HG03135 (cell line): Measurements from ENCODE around the gene SCN7A.

Experiments
- ATAC-seq: cut with Tn5 transposase; IDR thresholded peaks from one replicate; pipeline ENCODE4 v1.9.1; 2021; ENCODE audit warnings: mild to moderate bottlenecking, moderate library complexity; ENCODE audit not compliant: unreplicated experiment

Gene SCN7A

DNA sequence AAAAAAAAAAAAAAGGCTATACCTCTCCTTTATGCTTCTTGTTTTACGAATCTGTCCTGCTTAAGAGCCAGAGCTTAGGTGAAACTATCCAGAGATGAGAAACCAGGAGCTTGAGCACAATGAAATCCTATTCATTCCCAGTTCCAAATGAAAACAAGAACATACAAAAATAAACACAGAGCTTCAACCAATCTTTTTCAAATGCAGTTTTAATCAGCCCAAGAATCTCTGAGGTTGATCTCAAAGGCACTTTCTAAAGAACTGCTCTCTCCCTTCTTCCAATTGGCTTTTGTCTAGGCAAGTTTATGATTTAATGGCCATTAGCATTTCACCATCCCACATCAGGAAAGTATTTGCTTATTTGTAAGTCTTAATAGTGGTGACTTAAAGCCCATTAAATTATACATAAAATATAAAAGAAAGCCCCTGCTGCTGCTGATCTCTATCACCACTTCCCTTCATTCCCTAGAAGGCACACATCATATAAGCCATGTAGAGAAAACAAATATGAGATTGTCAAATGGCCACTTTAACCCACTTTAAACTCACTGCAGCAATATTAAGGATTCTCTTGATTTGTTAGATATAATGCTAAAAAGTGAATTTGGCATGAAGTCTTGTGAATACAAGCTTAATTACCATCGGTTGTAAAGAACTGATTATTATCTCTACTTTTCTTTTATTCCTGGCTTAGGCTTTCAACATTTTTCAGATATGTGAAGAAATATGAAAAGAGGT, 89.0 kb downstream of the SCN7A start:
- no peak for ATAC-seq

DNA sequence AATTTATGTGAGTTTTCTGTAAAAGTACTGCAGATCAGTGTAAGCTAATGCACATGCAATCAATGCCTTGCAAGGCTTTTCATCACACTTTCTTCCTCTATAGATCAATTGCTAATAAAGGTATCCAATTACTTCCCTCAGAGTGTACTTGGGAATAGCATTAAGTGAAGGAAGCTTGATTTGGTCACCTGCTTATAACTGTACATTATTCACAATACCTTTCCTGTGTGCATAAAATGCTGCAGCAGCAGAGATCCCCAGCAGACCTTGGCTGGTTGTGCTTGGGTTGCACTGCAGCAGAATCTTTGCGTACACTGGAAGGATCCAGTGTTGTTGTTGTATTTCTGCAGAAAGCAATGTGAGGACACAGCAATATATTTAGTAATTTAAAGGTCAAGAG, 99.8 kb downstream of the SCN7A start:
- no peak for ATAC-seq

DNA sequence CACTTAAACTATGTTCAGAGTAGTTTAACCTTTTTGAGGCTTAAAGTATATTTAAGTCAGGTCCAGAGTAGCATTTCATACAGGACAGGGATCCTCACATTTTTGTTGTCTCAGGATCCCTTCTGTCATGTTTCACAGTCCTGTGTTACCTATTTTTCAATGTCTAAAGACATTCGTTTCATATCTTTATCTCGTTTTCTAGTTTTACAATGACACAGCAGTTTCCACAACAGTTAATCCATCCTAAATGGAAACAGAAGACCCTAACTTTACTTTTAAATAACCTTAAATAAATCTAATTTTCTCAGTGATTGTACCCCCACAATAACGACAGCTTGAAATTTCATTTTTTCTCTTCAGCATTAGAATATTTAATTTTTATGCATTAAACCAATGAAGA, 101.0 kb downstream of the SCN7A start:
- ATAC-seq: no peak

DNA sequence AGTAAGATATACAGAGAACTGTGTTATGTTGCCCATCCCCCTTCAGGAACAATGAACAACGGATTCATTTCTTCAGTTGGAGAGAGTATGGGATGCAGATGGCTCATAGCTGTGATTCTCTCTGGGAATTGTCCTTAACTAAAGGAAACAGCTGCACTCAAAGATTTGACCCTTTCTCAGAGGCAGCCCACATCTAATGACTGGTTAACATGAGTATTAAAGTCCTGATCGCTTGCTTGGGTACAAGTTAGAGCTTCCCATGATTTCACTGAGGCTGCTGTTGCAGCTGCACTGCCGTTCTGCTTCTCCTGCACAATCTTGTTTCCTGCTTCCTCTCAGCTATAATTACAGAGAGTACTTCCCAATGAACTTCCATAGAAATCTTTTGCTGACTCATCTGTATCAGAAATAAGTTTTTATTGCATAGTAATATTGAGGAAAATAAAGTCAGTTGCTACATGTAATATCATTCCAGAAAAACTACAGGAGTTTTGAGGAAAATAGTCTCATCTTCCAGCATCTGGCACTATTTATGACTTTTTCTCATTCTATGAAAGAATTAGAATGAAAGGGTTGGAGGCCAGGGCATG, 105.5 kb downstream of the SCN7A start:
- no peak for ATAC-seq

DNA sequence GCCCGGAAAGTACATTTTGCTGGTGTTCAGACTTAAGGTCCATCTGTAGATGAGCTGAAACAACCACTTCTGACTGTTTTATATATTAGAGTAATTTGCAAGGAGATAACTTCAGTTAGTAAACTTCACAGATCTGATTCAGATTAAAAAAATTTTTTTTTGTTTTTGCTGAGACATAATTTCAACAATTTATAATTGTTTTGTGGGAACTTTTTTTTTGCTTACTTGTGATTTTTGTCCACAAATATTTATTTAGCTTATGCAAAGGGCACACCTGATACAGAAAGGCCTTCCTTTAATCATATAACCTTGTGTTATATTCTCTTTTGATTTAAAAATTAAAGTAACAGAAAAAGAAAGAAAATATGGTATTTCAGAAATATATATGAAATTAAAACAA, 108.7 kb downstream of the SCN7A start:
- ATAC-seq: no peak

DNA sequence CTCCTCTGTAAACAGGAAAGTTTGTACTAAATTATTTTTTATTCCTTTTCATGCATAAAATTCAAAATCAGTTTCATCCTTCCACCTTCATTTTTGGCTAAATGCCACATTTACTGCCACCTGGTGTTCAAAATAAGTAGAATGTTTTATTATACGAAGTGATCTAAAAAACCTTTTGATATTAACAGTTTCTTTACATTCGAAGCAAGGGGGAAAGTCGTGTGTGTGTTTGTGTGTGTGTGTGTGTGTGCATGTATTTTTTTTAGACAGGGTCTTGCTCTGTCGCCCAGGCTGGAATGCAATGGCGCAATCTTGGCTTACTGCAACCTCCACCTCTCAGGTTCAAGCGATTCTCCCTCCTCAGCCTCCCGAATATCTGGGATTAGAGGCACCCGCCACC, 109.3 kb downstream of the SCN7A start:
- ATAC-seq: no peak

DNA sequence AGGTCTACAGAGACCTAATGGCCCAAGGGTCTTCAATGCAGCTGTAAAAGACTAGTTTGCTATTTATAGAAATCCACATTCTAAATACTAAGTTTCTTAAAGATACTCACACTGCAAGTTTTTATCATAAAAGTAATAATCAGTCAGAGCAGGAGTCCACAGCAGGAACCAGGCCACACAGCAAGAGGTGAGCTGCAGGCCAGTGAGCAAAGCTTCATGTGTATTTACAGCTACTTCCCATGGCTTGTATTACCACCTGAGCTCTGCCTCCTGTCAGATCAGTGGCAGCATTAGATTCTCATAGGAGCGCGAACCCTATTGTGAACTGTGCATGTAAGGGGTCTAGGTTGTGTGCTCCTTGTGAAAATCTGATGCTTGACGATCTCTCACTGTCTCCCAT, 111.6 kb downstream of the SCN7A start:
- ATAC-seq: no peak

DNA sequence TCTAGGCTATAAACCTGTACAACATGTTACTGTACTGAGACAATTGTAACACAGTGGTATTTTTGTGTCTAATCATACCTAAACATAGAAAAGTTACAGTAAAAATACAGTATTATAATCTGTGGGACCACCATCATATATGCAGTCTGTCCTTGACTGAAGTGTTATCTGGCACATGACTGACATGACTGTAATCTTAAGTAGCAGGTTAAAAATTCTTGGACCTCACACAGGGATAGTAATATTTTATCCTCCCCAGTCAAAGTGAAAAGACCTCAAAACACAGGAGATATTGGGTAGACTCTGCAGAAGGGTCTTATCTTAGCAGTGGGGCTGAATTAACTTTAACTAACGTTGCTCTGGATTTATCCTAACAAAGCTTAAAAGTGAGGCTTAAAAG, 113.4 kb downstream of the SCN7A start:
- no peak for ATAC-seq

DNA sequence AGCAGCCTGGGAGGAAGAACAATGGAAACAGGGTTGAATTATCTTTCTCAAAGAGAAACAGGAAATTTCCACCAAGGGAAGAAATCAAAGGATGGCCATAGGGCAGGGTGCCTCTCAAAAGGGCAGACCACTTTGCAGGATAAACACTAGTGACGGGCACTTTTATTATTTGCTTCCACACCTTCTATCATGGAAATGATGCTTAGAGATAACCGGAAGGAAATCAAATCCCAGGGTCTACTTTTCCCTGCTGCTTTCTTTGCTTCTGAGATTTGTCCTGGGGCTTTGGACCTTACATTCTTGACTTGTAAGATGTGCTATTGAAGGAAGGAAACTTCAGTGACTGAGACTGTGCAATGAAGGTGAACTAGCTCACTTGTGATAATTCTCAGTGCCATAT, 117.2 kb downstream of the SCN7A start:
- ATAC-seq: no peak

DNA sequence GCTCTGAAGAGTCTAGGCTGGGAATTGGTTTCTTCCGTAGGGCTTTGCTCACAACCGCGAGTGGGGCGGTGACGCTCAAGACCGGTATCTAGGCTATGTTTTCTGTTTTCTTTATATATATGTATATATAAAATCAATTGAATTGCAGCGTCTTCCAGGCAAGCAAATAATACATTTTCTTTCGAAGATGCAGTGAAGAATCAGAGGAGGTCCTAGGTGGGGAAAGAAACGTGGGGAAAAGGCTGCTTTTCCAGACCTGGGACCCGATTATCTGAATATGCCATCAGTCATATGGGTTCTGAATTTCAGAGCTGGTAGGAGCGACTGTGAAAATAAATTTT, 117.6 kb downstream of the SCN7A start:
- ATAC-seq: no peak

DNA sequence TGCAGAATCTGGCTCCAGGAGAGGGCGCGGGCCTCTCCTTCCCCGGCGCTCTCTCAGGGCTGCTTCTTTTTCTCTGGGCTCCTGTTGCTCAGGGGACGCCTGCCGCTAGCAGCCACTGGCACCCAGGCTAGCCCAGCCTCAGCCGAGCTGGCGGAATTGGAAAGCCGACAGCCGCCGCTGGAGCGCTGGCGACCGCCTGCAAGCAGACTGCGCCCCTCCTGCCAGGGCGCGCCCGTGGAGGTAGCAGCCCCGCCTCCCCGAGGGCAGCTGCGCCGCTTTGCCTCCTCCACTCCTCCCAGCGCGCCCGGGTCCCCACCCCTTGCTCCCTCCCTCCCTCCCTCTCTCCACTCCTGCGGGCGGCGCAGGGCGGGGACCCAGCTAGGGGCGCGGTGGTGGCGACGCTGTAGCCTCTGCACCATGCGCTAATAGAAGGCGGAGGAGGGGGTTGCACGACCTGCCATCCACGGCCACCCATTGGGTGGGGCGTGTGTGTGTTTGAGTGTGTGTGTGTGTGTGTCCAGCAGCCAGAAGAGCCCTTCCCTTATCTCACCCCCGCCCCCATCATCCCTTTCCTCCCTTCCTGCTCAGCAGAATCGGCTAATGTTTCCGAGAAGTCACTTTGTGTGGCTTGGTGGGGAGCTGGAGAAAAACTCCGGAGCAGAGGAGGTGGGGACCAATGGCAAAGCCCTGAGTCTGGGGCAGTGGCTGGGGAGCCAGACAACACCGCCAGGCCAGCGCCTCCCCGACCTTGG, 118.1 kb downstream of the SCN7A start, which contains the start of gene SCN9A:
SCN9A (minus strand) TSS at position 209 of the 752 bp plus-strand sequence. CDS start 64,188 bp downstream, outside the sequence.
- peak; percentile 53 for ATAC-seq

DNA sequence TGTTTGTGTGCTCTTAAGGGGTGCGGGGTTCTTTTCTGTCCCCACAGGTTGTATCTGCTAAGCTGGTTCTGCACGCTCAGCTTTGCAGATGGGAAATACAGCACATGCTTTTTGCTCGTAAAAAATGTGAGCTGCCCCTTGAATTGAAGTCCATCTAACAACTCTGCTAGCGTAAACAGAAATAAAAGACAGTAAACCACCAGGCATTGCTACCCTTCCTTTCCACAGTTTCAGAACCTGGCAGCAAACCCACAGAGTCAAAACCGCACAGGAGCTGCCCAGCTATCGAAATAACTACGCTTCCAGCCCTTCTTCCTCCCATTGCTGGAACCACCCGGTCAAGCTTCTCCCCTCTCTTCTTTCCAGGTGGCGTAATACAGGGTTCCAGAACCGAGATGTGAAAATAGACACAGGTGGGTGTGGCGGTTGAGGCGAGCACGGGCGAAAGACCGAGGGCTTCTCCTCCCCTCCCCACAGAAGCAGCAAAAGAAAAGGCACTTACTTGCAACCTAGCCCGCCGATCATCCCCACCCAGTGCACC, 118.8 kb downstream of the SCN7A start:
- ATAC-seq: peak; percentile 40

DNA sequence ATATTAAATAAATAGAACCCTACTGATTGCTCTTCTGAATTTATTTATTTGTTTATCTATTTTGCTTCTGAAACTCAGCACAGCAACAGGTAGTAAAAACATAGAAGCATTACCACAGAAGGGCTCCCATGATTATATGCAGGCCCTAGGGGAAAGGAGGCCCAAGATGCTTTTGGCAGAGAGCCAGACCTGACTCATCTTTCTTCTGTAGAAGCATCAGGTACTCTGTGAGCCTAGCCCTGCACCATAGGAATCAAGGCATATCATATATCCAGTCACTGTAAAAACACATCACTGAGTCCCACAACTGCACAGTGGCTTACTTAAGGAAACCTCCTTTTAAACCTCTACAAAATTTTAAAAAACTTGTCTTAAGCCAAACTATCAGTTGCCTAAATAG, 120.1 kb downstream of the SCN7A start:
- ATAC-seq: no peak

DNA sequence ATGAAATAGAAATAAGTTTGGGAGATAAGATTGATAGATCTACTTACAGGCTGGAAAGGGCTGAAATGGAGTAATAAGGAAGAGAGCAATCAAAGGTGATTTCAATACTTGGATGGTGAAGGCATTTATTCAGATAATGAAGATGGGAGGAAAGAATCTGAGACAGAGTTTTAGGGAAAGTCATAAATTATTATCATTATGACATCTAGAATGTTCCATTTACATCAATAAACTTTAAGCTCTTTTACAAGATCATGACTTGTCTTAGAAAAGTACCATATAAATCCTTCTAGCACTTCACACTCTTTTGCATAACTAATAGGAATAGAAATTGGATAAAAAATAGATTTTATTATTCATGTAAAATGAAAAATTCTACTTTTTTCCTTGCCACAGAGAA, 120.5 kb downstream of the SCN7A start:
- ATAC-seq: no peak

DNA sequence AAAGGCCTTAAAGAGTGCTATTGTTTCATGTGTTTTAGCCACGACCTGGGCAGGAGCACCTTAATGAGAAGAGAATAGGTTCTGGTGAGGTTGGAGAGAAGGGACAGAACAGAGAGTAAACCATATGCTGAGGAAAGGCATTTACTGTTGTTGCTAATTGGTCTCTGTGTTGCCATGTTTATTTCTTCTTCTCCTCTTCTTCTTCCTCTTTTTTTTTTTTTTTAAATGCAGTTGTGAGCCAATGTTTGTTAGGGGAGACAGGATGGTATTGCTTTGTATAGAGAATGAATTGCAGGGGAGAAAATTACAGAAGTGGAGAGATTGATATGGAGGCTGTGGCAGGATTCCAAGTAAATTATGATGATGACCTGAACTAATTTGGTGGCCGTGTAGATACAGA, 120.9 kb downstream of the SCN7A start:
- ATAC-seq: no peak

DNA sequence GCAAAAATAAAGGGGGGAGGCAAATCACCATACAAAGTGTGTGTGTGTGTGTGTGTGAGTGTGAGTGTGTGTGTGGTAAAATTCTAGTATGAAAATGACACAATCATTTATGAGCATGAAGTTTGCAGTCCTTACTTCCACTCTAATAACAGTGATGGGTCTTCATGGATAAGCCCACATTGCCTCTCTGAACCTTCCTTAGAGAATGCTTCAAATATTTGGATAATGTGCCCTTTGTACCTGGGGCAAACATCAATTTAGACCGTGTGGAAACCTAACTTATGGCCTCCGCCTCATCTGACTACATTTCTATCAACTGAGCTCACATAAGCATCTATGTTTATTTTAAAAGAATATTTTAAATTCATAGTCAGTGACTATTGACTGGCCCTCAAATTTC, 122.0 kb downstream of the SCN7A start:
- no peak for ATAC-seq

DNA sequence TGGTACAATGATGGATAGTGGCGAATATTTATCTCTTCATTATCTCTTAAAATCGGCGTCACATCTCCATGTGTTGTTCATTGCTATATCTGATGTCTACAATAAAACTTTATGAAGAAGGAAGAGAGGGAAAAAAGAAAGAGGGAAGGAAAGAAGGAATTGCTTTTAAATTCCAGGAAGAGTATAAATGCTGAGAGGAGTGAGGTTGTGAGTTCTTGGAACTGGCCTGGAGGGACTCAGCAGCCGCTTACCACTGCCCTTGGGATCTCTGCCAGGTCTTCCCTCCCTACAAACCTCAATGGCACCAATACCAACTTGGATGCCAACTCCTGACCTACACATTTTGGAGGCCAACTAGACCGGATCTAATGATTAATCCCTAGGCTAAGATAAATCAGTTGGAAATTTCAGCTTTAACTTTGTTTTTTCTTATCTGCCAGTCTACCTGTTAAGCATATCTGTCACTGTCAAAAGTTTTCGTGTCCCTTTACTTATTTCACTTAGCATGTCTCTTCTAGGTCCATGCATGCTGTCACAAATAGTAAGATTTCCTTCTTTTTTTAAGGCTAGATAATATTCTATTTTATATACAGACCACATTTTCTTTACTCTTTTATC, 128.1 kb downstream of the SCN7A start:
- no peak for ATAC-seq

DNA sequence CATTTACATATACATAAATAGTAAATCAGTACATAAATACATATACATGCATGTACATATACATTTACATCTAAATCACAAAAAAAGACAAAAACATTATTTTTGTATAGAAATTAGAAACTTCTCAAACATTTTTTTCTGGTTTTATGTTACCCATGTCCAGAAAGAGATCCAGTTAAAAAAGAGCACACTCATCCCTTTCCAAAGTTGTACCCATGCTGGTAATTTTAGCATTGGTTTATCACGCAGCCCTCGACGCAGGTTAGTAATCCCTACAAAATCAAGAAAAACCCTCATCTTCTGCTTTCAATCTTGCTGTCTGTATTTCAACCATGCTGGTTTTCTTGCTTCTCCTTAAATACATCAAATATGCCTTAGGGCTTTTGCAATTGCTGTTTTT, 128.8 kb downstream of the SCN7A start:
- ATAC-seq: no peak

DNA sequence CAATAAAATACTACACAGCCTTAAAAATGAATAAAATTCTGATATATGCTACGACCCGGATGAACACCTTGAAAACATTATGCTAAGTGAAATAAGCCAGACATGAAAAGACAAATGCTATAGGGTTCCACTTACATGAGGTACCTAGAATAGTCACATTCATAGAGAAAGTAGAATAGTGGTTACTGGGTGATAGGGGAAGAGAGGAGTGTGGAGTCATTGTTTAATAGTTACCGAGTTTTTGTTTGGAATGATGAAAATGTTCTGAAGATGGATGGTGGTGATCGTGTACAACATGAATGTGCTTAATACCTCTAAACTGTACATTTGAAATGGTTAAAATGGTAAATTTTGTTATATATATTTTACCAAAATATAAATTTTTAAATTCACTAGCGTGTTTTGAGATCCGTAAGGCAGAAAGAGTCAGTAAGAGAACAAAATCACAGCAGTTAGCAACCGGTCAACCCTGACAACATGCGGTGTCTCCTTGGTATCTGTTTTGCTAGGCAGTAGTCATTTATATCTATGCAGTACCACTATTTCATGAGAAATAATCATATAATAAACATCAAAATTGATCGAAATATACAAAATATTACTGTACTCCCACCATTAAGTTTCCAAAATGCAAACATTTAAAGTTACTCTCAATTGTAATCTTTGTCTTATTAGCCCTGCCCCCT, 129.4 kb downstream of the SCN7A start:
- no peak for ATAC-seq

DNA sequence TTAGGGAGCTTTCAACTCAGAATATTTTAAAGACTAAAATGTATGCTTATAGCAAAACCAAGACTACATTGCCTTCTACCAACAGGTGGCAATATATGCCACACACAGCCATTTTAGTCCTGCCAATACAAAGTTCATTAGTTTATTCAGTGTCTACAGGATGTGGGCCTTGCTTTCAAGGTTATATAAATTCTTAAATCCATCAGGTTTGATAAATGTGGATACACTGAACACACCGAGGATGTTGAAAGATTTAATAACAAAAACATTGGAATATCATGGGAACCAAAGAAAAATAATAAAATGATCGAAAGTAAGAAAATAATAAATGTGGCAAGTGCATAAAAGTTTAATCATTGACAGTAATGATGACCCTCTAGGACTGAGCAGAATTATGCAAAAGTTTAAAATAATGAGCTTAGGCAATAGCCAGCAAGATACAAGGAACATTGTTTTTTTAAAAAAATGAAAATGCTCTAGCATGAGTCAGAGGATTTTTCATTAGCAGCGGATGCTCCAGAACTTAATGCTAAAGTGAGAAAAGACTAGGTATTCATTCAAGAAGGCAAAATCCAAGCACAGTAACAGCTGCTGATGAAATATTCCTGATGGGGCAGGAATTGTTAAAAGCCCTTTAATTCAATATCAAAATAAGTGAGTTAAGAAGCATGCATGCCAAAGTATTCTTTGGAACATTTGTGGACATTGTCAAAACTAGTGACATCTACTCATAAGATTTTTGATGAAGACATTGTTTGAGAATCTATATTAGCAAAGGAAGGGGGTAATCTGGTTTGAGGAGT, 132.5 kb downstream of the SCN7A start:
- peak; percentile 55 for ATAC-seq
